PC-9 (cell line): ENCODE results near the gene SPATS2L. TPM values are rescaled to one million over a fixed set of nuclear protein-coding genes. Genes with fewer than 3 reads are reported as not detected.
A peak's percentile ranks its signal among the peaks of the same experiment; 100 is the strongest.

ENCODE experiments used
- BruUV-seq: library from RNA; stranded (reverse); fragments of 400-500 nt; replicated peaks from 2 replicates; lab custom pipeline; 2021; lab: Mats Ljungman, UMichigan
- CTCF ChIA-PET: fragments of 300-600 bp; sonication (Branson Sonifier 250); formaldehyde crosslinking; loops from one replicate; lab custom pipeline; 2022; ENCODE audit warnings: antibody characterized with exemption; lab: Charles Lee
- POLR2A ChIA-PET: fragments of 300-600 bp; sonication (Branson Sonifier 250); formaldehyde crosslinking; loops from one replicate; lab custom pipeline; 2022; ENCODE audit warnings: antibody characterized with exemption; ENCODE audit not compliant: unreplicated experiment; lab: Charles Lee
- DNase-seq, 2 experiments: peaks; one replicate each; pipeline versions ENCODE4 v3.0.0 to v3.0.0-alpha.2; 2015 to 2022; ENCODE audit warnings: mixed read lengths in 1 of 2
- H2AFZ ChIP-seq: fragments of 200-600 bp; sonication (generic); 2 replicates; pipeline ENCODE4 v1.8.1; 2017; ENCODE audit warnings: antibody characterized with exemption
- H3F3A ChIP-seq: fragments of 200-600 bp; sonication (generic); 2 replicates; pipeline ENCODE4 v1.8.1; 2017; ENCODE audit warnings: antibody characterized with exemption, mild to moderate bottlenecking, low read depth; ENCODE audit not compliant: insufficient read depth
- H3K27ac ChIP-seq: fragments of 200-600 bp; sonication (generic); 2 replicates; pipeline ENCODE4 v1.6.1; 2016; ENCODE audit warnings: mixed run types
- H3K27me3 ChIP-seq: fragments of 200-600 bp; sonication (generic); 2 replicates; pipeline ENCODE4 v1.6.1; 2016; ENCODE audit warnings: low read depth, mixed run types; ENCODE audit not compliant: insufficient read depth
- H3K36me3 ChIP-seq: fragments of 200-600 bp; sonication (generic); 2 replicates; pipeline ENCODE4 v1.6.1; 2016; ENCODE audit warnings: low read depth, mixed run types
- H3K4me1 ChIP-seq: fragments of 200-600 bp; sonication (generic); replicated peaks from 2 replicates; pipeline ENCODE4 v1.6.1; 2016; ENCODE audit warnings: mixed run types; ENCODE audit not compliant: insufficient read depth
- H3K4me2 ChIP-seq: fragments of 200-600 bp; sonication (generic); 2 replicates; pipeline ENCODE4 v1.6.1; 2017; ENCODE audit warnings: mixed run types
- H3K4me3 ChIP-seq: fragments of 200-600 bp; sonication (generic); 2 replicates; pipeline ENCODE4 v1.6.1; 2016; ENCODE audit warnings: mixed run types
- H3K79me2 ChIP-seq: fragments of 200-600 bp; sonication (generic); 2 replicates; pipeline ENCODE4 v1.6.1; 2017; ENCODE audit warnings: low read depth, mixed run types
- H3K9me2 ChIP-seq: fragments of 200-600 bp; sonication (generic); 2 replicates; pipeline ENCODE4 v1.8.1; 2017; ENCODE audit warnings: mild to moderate bottlenecking; ENCODE audit not compliant: insufficient read depth
- H3K9me3 ChIP-seq: fragments of 200-600 bp; sonication (generic); 2 replicates; pipeline ENCODE4 v1.8.1; 2016; ENCODE audit warnings: low read depth; ENCODE audit not compliant: insufficient read depth
- H4K20me1 ChIP-seq: fragments of 200-600 bp; sonication (generic); 2 replicates; pipeline ENCODE4 v1.8.1; 2017; ENCODE audit not compliant: insufficient read depth
- EZH2 ChIP-seq: fragments of 200-600 bp; sonication (generic); IDR thresholded peaks from 2 replicates; pipeline ENCODE4 v1.8.0; 2017; ENCODE audit warnings: antibody characterized with exemption, low read depth
- intact Hi-C: fragments of 100-400 bp; cut with micrococcal nuclease; formaldehyde crosslinking; loops from one replicate; pipeline ENCODE4 v1.10.0; 2022; ENCODE audit not compliant: unreplicated experiment
- total RNA-seq: library from RNA; stranded (reverse); gene quantifications from 2 replicates; pipeline ENCODE4 v1.2.3, GENCODE V29; 2021
- TF ChIP-seq, protein P1 (sequence below): fragments of 200-600 bp; sonication (generic); conservative IDR thresholded peaks from 2 replicates; pipeline ENCODE4 v1.6.1; 2017; ENCODE audit warnings: mixed run types, antibody characterized with exemption, mild to moderate bottlenecking, moderate library complexity

Gene SPATS2L
- total RNA-seq, 1 experiment from 2014 or later = 199 TPM

DNA sequence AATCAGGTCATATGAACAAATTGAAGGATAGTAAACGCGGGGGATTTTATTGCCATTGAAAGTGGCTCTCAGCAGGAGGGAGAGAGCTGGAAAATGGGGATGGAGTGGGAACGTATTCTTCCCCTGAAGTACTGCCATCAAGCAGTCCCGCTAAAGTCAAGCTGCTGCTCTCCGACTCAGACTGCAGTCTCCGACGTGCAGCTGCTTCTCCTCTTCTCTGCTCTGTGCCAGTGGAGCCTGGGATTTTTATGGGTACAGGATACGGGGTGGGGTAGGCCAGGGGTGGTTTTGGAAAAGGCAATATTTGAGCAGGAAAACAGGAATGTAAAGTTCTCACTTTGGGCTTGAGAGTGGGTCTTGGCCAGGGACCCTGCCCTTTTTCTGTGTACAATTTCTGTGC, 170.3 kb downstream of the SPATS2L start:
- H4K20me1 ChIP-seq = no peaks in the 10 kb centered on the region
- H2AFZ ChIP-seq = no peak overlapping the region
- ChIA-PET POLR2A (no interaction called here), CTCF (interaction anchor here (0.6 kb wide), 1 partner anchor 11 kb away, joined by 4 read pairs; no protein-coding TSS in a partner anchor)
- peaks cover 40% of the 10 kb centered on the region for H3K4me1 ChIP-seq
- no peak for DNase-seq
- H3K79me2 ChIP-seq = no peaks in the 10 kb centered on the region
- intact Hi-C loops = no loop called here
- no TSS peak for BruUV-seq
- peaks cover 30% of the 10 kb centered on the region for H3K36me3 ChIP-seq
- H3K27ac ChIP-seq = no peak overlapping the region
- no peak overlapping the region for H3K4me3 ChIP-seq
- no peaks in the 10 kb centered on the region for H3K9me2 ChIP-seq
- H3K9me3 ChIP-seq = no peaks in the 10 kb centered on the region
- no peak overlapping the region for H3K4me2 ChIP-seq
- H3F3A ChIP-seq = peaks cover 45% of the 10 kb centered on the region
- no peaks in the 10 kb centered on the region for H3K27me3 ChIP-seq
- TF ChIP-seq, protein P1, sequence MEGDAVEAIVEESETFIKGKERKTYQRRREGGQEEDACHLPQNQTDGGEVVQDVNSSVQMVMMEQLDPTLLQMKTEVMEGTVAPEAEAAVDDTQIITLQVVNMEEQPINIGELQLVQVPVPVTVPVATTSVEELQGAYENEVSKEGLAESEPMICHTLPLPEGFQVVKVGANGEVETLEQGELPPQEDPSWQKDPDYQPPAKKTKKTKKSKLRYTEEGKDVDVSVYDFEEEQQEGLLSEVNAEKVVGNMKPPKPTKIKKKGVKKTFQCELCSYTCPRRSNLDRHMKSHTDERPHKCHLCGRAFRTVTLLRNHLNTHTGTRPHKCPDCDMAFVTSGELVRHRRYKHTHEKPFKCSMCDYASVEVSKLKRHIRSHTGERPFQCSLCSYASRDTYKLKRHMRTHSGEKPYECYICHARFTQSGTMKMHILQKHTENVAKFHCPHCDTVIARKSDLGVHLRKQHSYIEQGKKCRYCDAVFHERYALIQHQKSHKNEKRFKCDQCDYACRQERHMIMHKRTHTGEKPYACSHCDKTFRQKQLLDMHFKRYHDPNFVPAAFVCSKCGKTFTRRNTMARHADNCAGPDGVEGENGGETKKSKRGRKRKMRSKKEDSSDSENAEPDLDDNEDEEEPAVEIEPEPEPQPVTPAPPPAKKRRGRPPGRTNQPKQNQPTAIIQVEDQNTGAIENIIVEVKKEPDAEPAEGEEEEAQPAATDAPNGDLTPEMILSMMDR = no peak
- TF ChIP-seq EZH2 = no peak

GRCh38 chr2:200477667-200478131, 171.2 kb downstream of the SPATS2L start:
- peaks cover 44% of the 10 kb centered on the region for H3K4me1 ChIP-seq
- BruUV-seq = TSS peak; percentile 19
- ChIA-PET CTCF (no interaction called here), POLR2A (no interaction called here)
- no peak overlapping the region for H3K4me2 ChIP-seq
- H3F3A ChIP-seq = peaks cover 45% of the 10 kb centered on the region
- no peaks in the 10 kb centered on the region for H3K79me2 ChIP-seq
- no peak for DNase-seq
- no peak overlapping the region for H2AFZ ChIP-seq
- no peaks in the 10 kb centered on the region for H4K20me1 ChIP-seq
- H3K4me3 ChIP-seq = no peak overlapping the region
- H3K27ac ChIP-seq = peak overlapping the region; percentile 83
- H3K9me3 ChIP-seq = no peaks in the 10 kb centered on the region
- no peak for TF ChIP-seq EZH2
- TF ChIP-seq, protein P1 = no peak
- no peaks in the 10 kb centered on the region for H3K27me3 ChIP-seq
- H3K9me2 ChIP-seq = no peaks in the 10 kb centered on the region
- intact Hi-C loops = no loop called here
- H3K36me3 ChIP-seq = peaks cover 30% of the 10 kb centered on the region

DNA sequence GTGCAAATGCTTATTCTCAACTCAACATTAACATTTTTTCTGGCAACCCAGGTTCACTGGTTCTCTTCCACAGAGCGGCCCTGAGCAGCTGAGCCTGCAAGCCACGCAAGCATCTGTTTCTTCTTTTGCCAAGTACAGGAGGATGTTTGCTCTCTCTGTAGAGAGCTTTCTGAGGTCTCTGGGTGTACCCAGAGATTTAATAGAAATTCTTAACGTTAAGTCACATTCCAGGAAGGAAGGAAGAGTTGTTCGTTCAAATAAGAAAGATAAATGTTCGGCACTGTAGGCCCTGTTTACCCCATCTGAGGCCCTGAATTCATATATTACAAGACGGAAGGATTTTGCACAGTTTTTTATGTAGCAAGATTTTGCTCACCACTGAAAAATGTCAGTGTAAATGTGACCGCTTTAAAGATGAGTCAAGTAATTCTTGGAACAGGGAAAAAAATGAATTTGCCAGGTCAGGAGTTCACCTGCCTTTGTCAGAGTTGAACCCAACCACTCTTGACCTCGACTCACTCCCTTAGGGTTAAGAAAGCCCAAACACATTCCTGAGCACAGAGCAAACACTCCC, 173.3 kb downstream of the SPATS2L start:
- Histone ChIP-seq H2AFZ (no peak overlapping the region), H3K27me3 (no peaks in the 10 kb centered on the region), H3F3A (peaks cover 52% of the 10 kb centered on the region), H3K4me3 (no peak overlapping the region), H3K4me1 (peaks cover 57% of the 10 kb centered on the region), H3K4me2 (peak overlapping the region; percentile 61), H4K20me1 (no peaks in the 10 kb centered on the region), H3K9me3 (no peaks in the 10 kb centered on the region), H3K36me3 (peaks cover 24% of the 10 kb centered on the region), H3K79me2 (no peaks in the 10 kb centered on the region), H3K27ac (peak overlapping the region; percentile 83), H3K9me2 (no peaks in the 10 kb centered on the region)
- peak; percentile 41 to 88 for DNase-seq
- TF ChIP-seq, protein P1 = no peak
- no peak for TF ChIP-seq EZH2
- ChIA-PET CTCF (interaction anchor here (1.1 kb wide), 1 partner anchor 74 kb away, joined by 13 read pairs; no protein-coding TSS in a partner anchor), POLR2A (interaction anchor here (0.7 to 1.0 kb wide), 2 partner anchors 26 to 100 kb away, joined by 4 read pairs; no protein-coding TSS in a partner anchor)
- intact Hi-C loops = loop anchor here (2.0 to 5.0 kb wide), 2 partner anchors 71 to 172 kb away; partner anchors contain the start of gene SPATS2L
- no TSS peak for BruUV-seq
